ENCODE data around the gene PTMS. TPM values are rescaled to one million over a fixed set of nuclear protein-coding genes. Genes with fewer than 3 reads are reported as not detected.

The PTMS gene
- total and polyA plus RNA-seq, 10 of the 15 experiments (the other 5 are each of a cell fraction or from before 2014, with no cell fraction given), result 2.1 to 127 (median 29.8) TPM

- TF ChIP-seq, protein P1, sequence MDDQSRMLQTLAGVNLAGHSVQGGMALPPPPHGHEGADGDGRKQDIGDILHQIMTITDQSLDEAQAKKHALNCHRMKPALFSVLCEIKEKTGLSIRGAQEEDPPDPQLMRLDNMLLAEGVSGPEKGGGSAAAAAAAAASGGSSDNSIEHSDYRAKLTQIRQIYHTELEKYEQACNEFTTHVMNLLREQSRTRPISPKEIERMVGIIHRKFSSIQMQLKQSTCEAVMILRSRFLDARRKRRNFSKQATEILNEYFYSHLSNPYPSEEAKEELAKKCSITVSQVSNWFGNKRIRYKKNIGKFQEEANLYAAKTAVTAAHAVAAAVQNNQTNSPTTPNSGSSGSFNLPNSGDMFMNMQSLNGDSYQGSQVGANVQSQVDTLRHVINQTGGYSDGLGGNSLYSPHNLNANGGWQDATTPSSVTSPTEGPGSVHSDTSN (IDR thresholded peaks at IDR 0.05; ENCODE audit: insufficient replicate concordance, low read depth, low read length), result no peak
Measured at GRCh38 chr12:6716874-6717437, 49.2 kb upstream of the PTMS start (continued).

DNA sequence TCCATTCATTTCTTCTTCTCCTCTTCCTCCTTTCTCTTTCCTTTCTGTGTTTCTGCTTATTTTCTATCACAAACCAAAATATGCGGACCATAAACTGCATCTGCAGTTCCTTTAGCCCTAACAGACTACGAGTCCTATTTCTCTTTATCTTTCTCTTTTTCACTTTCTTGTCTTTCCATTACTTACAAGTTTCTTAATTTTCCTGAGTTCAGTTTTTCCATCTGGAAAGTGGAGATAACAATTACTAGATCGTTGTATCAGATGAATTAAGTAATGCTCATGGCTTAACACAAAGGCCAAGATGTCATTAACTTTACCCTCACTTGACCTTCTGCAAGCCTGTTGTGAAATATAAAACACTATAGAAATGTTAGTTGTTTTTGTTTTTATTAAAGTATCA, 43.3 kb upstream of the PTMS start:
- Histone ChIP-seq H3K4me3 (peak overlapping the region; percentile 91; the same call in 1 of the 2 replicates), H3K4me1 (ENCODE audit: control insufficient read depth, insufficient read depth, low read length) (no peaks in the 10 kb centered on the region; the same call in 1 of the 2 replicates), H3K36me3 (ENCODE audit: control insufficient read depth in 2 of 2, insufficient read depth in 2 of 2, low read length in 1 of 2) (peaks cover 0 to 2% of the 10 kb centered on the region in 2 experiments; a peak in 1 of 4 replicates), H3K9ac (ENCODE audit: control insufficient read depth, insufficient read depth, low read length) (no peak overlapping the region; the same call in 1 of the 2 replicates), H3K9me3 (replicated peaks; ENCODE audit: control insufficient read depth, insufficient read depth, low read length) (no peaks in the 10 kb centered on the region), H2AFZ (ENCODE audit: control insufficient read depth, low read depth, low read length) (no peak overlapping the region; the same call in 1 of the 2 replicates), H3K27ac (ENCODE audit: control insufficient read depth, insufficient read depth) (no peak overlapping the region), H4K20me1 (ENCODE audit: control insufficient read depth, insufficient read depth) (no peaks in the 10 kb centered on the region), H3K27me3 (replicated peaks in 1 of 2; ENCODE audit: control insufficient read depth in 2 of 2, insufficient read depth in 2 of 2, low read length in 1 of 2) (no peaks in the 10 kb centered on the region), H3K4me2 (ENCODE audit: control insufficient read depth, insufficient read depth) (peak overlapping the region; percentile 65), H3K79me2 (ENCODE audit: control insufficient read depth, insufficient read depth, low read length) (peaks cover 10% of the 10 kb centered on the region)
- ChIA-PET SMC1A (ENCODE audit: uncharacterized antibody, unreplicated experiment) (interaction anchor here (0.6 to 3.1 kb wide), 7 partner anchors 26 to 113 kb away, joined by 3 to 31 read pairs (median 11); partner anchors contain the start of genes MLF2 and ZNF384), CTCF (interaction anchor here (0.7 to 3.5 kb wide), 16 partner anchors 8 to 185 kb away, joined by 3 to 28 read pairs (median 5); partner anchors contain the start of genes CDCA3, MLF2, USP5 and ZNF384), POLR2A (interaction anchor here (1.0 to 3.6 kb wide), 10 partner anchors 8 to 297 kb away, joined by 3 to 53 read pairs (median 8); partner anchors contain the start of genes CDCA3, GAPDH, LPAR5 and MLF2), RAD21 (ENCODE audit: unreplicated experiment) (interaction anchor here (1.1 to 3.3 kb wide), 8 partner anchors 23 to 130 kb away, joined by 4 to 45 read pairs (median 6); partner anchors contain the start of genes LPAR5, MLF2, USP5 and ZNF384)
- ATAC-seq (no peak), FAIRE-seq (no peak), DNase-seq (ENCODE audit: low read depth, low spot score) (no peak)
- in situ Hi-C loops (cut with MboI), result no loop called here
- TF ChIP-seq ZBED1 (IDR thresholded peaks at IDR 0.05; ENCODE audit: borderline replicate concordance) (no peak), BMI1 (IDR thresholded peaks at IDR 0.05; ENCODE audit: borderline replicate concordance) (no peak)
- 63% methylated on average over 3 of the region's 3 CpGs for WGBS (ENCODE audit: insufficient coverage, insufficient replicate concordance, low lambda C conversion rate, missing lambda C conversion rate)
- intact Hi-C loops (cut with micrococcal nuclease; ENCODE audit: unreplicated experiment), result loop anchor here (1.0 kb wide), 1 partner anchor 34 kb away; the partner anchor contains the start of gene ZNF384
- no TSS peak for BruUV-seq (replicated peaks)
